Activated T-helper 9 cell treated with anti-CD3 and anti-CD28 coated beads, Interleukin-2, amount 50 U/mL, for 16 hours (primary cell): ENCODE measurements around the gene SCRT2.

Experiments used
- DNase-seq: peaks from one replicate; pipeline ENCODE4 v3.0.0-alpha.2; 2020; ENCODE audit warnings: low read depth

Gene SCRT2

DNA sequence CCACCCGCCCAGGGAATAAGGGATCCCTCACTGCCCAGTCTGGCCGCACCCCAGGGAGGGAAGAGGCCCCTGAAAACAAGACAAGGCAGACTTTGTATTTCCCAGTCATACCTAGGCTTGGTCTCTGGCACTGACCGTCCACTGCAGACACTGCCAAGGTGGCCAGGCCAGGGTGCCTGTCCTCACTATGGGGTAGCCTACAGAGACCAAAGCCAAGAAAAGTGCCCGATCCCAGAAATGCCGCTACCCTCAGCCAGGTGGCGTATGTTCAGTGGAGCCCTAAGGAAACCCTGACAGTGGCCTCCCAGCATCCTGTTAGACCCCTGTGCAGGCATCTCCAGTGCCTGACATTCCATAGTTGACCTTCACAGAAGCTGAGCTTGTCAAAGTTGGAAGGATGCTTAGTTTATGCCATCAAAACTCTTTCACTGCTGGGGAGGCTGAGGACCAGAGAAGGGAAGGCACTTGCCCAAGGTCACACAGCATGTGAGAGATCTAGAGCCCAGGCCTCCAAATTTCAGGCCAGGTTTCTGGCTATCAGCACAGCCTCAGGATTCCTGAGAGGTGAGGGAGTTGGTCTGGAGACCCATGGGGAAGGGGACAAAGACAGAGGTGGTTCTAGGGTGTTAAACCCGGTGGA, 2.5 kb downstream of the SCRT2 start:
- DNase-seq, result no peak

DNA sequence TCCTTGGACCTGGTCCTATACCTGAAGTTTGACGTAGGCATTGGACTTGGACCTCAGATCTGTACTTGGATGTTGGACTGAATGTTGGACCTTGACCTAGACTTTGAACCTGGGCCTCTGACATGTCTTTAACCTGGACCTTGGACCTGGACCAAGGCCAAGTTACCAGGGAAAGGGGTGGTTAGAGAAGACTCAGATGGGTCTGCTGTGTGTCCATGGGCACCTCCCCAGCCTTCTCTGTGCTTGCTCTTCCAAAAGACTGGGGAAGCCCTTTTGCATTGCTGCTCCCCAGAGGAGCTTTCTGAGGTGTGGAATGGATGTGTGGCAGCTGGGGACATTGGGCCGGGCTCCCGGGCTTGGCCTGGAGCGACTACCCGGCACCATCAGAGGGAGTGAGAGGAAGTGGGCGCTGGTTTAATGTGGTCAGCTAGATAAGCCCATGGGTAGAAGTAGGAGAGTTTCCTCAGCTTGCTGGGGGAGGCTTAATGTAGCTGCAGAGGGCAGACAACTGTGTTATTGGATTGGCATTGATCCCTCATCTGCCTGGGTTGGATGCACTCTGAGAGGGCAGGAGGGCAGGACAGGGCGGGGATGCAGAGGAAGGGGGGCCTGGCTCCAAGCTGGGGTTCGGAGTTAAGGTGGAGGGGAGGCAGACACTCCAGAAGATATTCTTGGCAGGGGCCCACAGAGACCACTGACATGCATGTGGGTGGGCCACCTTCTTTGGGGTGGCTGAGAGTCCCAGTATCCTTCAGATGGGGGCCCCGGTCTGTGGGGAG, 4.2 kb downstream of the SCRT2 start:
- DNase-seq, result no peak

DNA sequence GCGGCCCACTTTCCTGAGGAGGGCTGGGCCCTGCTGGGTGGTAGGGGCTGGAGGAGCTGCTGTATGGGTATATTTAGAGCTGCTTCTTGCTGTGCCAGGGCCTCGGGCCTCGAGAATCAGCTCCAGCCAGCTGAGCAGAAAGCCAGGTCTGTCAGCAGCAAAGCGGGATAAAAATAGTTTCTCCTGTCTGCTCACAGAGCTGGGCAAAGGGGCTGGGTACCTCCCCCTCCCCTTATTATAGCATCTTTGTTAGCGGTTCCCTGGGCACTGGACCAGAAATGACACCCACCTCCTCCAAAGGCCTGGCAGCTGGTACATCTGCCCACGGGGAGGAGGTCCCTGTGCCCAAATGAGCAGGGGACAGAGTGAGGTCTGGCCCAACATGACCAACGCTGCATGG, 6.0 kb downstream of the SCRT2 start:
- DNase-seq, result no peak

DNA sequence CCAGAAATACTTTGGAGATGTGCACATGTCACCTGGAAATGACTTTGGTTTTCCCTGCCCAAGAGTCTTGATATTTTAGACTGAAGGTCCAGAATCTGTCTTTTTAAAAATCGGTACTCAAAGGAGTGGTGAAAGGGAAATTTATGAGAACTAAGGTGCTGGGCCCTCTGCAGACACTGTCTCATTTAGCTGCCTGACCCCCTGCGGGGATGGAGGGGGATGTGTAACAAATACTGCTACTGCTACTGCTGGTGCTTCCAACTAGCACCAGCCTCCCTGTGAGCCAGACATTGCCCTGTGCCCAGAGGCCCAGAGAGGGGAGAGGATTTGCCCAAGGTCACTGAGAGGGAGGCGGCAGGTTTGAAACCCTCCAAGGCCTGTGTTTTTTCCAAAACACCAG, 7.0 kb downstream of the SCRT2 start:
- no peak for DNase-seq

DNA sequence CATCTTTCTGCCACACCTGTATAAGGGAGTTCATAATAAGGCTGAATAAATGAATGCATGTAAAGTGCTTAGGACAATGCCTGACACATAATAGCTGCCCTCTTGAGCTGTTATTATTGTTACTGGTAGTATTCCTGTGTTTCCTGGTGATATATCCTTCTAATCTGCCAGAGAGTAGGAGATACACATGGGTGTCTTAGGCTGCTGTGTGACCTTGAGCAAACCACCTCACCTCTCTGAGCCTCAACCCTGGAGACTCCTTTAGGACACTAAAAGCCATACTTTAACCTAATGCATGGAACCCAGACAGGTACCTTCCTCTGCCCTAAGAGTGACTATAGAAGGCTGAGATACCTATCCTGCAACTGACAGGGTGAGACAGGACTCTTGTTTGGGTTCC, 7.6 kb downstream of the SCRT2 start:
- no peak for DNase-seq

DNA sequence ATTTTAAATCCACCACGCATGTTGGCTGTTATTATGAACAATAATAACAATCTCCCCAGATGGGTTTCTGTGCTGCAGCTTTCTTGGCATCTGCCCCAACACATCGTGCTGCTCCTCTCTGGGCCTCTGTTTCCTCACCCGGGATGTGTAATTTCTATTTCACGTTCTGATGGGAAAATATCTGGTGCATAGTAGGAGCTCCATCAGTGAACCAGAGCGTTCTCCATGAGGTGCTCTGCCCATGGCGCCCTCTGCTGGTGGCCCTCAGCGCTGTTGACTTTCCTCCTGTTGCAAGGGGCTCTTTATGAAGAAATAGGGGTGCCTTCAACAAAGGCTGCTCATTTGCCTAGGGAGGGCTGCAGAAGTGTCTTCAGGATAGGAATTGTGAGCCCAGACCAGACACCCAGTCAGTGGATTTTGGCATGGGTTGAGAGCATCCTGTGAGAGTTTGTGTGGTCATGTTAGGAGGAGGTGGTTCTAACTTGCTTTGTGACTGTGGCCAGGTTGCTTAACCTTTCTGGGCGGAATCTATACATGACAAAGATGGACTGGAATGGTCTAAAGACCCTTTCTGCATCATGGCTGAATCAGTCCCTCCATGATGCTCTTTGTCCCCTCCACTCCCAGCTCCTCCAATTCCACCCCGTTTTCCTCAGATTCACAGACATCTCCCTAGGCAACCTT, 8.1 kb downstream of the SCRT2 start:
- DNase-seq, result peak; percentile 46

DNA sequence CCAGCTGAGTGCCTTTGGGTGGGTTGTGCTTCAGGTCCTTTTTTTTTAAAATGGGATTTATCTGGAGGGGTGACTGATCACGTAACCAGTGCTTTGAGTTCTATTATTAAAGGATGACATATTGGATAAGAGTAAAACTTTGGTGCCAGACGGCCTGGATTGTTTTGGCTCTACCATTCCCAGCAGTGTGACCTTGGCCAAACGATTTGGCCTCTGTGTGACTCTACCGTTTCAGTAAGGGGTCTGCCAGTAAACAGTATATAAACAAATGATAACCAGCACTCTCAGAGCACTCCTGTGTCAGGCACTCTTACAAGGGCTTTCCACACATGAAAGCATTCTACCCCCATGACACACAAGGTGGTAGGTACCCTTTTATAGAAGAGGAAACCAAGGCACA, 8.7 kb downstream of the SCRT2 start:
- DNase-seq, result no peak

DNA sequence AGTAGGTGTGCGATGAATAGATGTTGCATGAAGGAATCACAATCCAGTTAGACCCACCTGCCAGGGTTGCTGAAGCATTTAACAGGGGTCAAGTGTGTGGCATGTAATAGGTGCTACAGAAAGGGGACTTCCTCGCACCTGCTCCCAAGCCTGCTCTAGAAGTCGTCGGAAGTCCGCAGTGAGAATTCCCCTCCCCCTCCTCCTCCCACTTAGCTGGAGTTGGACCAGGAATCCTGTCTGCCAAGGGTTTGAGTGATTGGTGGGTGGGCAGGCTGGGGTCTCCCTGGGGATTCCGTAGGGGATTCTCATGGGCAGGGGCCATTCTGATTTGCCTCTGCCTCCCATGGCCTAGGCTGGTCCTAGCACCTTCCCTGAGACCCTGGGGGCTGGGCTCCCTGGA, 10.3 kb downstream of the SCRT2 start:
- no peak for DNase-seq

DNA sequence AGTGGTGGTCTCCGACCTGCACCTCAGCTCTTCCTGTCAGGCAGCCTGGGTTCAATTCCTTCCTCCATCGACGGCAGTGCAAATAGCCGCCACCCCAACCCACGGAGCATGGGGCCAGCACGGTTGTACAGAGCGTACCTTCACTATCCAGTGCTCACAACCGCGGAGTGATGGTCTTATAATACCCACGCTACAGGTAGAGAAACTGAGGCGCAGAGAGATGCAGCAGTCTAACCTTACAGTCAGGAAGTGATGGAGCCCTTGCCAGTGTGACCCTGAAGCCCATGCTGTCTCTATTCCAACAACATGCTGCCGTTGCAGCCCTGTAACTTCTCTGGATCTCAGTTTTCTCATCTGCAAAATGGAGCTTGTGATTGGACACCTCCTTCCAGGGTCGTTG, 11.0 kb downstream of the SCRT2 start:
- DNase-seq, result no peak

DNA sequence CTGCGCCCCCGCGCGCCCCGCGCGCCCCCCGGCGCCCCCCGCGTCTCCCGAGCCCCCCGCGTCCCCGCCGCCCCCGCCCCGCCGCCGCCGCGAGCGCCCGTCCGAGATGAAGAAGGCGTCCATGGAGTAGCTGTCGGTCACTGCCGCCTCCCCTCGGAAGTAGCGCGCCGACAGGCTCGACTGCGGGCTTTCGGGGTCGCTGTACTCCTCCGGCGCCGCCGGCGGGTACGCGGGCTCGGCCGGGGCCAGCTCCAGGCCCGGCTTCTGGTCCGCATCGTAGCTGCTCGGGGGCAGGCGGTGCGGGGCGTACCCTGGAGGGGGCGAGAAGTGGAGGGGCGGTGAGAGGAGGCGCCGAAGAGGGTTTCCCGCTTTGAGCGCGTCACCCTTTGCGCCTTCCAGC, 11.5 kb downstream of the SCRT2 start:
- no peak for DNase-seq

DNA sequence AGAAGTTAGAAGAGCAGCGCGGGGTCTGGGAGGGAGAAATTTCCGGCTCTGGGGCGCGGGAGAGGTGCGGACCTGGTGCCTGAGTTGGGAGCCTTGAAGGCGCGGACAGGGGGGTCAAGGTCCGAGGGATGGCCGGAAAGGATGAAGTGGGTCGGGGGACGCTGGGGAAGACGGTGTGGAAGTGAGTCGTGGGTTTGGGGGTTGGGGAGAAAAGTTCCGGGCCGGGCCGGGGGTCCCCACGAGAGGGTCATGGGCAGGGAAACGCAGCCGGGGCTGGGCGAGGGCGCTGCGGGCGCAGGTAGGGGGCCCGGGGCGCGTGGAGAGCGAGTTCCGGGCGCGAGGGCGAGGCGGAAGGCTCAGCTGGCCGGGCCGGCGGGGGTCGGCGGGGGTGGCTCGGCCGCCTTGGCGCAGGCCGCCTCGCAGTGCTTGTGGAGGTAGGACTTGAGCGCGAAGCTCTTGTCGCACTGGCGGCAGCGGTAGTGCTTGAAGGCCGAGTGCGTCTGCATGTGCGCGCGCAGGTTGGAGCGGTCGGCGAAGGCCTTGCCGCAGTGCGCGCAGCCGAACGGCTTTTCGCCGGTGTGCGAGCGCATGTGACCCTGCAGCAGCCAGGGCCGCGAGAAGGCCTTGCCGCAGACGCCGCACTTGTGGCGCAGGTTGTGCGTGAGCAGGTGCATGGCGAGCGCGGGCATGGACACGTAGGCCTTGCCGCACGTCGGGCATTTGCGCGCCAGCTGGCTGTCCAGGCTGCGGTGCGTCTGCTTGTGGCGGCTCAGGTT, 12.1 kb downstream of the SCRT2 start:
- no peak for DNase-seq

DNA sequence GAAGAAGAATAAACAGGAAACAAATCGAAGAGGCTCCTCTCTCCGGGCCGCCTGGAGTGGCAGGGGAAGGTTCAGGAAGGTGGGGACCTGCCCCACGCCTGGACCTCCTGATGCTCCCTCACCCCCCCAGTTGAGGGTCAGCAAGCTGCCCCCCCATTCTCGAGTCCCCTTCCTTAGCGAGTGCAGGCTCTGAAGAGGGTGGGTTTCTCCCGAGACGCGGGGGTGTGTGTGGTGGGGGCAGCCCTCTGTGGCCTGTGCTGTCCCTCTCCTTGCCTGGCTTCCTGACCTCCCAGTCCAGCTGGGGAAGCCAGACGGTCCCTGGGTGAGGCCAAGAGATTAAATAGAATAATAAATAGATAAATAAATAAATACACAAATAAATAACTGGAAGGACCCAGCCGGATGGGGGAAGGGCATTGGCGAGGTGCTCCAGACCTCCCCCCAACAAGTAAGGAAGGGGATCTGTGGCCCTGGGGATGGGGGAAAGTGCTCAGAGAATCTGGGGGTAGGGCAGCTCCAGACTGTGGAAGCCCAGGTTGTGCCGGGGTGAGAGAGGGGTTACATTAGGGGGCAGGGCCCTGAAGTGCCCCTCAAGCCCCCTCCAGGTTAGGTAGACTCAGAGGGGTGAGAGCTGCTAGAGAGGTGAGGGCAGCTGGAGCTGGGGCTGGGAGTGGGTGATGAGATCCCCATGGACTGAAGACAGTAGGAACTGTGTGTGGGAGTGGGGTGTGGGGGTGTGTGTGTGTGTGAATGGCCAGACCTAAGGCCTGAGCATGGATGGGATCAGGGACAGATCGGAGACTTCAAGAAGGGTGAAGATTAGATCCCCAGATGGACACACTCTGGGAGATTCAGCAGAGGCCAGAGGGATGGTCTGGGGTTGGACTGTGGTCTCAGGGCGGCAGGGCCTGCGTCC, 13.1 kb downstream of the SCRT2 start:
- no peak for DNase-seq

DNA sequence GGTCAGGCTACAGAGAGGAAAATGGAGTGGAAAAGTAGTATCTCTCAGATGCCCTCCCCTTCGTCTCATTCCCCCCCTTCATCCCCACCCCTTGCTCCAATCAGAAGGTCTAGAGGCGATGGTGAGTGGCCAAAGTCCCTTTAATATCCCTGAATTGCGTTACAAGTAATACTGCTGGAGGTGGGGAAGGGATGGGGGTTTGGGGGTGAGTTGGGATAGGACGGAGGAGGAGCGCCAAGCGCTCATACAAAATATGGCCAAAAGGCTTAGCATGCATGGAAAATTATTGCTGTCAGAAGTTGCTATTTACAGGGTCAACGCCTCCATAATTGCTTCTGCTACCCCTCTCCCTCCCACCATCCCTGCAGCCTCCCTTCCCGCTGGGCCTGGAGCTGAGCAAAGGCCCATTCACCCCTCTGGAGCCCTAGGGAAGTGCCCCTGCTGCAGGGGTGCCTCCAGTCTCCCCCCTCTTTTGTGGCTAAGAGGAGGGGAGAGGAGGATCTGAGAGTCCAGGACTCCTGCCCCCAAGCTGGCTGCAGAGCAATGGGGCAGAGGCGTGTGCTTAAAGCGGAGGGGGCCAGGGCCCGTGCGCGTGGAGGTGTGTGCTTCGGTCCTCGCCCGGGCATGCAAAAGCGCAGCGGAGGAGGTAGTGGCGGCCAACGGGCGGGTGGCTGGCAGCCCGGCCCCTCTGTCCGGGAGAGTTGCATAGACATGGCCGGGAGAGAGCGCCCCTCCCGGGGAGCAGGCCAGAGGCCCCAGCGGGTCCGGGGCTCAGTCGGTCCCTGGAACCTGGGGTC, 13.9 kb downstream of the SCRT2 start:
- no peak for DNase-seq

DNA sequence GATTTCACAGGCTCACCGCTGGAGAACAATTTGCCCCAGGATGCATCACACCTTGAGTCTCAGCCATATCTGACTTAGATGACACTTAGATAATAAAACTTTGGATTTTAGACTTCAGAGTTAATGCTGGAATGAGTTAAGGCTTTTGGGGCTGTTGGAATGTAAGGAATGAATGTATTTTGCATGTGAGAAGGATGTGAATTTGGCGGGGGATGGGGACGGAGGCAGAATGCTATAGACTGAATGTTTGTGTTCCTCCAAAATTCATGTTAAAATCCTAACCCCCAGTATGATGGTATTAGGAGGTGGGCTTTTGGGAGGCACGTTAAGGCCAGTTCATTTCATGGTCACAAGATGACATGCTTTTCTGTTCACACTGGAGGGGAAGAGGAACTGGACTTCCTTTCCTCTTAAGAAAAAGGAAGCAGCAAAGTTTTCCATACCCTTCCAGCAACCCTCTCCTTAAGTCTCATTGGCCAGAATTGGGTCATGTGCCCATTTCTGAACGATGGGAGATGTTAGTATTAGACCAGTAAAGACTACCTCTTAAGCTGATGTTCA, 16.8 kb downstream of the SCRT2 start:
- DNase-seq, result no peak

DNA sequence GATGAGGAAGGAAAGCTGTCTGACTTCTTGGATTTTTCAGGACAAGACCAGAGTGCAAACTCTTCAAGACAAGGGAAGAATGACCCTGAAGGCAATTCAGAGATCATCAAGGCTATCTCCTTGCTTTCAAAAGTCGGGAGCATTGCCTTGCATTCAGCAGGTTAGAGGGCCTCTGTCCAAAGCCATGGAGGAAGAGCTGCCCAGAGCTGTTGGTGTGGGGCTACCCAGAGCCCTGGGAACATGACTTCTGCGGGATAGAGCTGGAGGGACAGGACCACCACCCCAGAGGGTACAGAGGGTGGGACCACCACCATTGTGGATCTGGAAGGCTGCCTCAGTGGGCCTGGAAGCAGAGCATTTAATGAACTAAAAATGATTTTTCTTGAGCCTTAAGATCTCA, 17.4 kb downstream of the SCRT2 start:
- no peak for DNase-seq

DNA sequence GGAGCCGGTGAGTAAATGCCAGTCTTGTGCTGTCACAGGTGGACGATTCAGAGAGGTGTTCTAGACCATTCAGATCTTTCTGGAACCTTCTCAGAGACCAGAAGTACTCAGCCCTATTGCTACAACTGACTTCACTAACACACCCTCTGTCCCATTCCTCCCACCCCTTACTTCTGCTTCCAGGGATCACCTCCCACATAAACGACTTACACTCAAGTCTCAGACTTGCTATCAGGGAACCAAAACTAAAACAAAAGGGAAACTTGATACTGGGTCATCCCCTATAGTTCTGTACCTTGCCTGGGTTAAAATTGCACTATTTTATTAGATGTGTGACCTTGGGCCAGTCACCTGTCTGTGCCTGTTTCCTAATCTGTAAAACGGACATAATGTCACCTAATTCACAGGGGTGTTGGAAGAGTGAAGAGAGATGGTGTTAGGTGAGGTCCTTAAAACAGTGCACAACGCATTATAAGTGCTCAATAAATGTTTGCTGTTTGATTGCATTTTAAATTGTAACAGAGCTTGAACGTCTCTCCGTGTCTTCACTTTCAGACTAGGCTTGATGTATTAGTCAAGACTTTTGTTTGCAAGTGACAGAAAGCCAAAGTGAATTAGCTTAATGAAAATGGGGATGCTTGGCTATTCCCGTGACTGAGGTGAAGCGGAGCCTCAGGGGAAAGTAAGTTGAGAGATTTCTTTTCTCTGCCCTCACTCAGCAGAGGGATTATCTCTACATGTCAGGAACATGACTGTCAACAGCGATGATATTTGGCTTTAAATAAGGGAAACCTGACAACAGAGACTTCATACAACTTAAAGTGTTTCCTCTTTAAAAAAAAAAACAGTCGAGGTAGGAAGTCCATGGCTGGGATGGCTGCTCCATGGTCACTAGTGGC, 19.6 kb downstream of the SCRT2 start:
- DNase-seq, result no peak

DNA sequence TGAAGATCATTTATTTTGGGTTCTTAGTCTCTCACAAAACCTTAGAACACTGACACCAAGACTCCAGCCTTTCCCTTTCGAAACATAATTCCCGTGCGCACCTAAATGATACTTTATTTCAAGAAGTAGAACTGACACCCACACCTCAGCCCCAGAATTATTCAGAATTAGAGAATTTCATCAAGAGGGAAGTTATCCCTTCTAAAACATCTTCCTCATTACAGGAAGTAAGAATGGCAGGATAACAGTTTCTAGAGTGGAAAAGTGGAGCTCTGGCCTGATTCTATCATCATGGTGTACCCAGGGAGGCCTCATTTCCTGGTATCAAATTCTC, 21.2 kb downstream of the SCRT2 start:
- DNase-seq, result no peak

DNA sequence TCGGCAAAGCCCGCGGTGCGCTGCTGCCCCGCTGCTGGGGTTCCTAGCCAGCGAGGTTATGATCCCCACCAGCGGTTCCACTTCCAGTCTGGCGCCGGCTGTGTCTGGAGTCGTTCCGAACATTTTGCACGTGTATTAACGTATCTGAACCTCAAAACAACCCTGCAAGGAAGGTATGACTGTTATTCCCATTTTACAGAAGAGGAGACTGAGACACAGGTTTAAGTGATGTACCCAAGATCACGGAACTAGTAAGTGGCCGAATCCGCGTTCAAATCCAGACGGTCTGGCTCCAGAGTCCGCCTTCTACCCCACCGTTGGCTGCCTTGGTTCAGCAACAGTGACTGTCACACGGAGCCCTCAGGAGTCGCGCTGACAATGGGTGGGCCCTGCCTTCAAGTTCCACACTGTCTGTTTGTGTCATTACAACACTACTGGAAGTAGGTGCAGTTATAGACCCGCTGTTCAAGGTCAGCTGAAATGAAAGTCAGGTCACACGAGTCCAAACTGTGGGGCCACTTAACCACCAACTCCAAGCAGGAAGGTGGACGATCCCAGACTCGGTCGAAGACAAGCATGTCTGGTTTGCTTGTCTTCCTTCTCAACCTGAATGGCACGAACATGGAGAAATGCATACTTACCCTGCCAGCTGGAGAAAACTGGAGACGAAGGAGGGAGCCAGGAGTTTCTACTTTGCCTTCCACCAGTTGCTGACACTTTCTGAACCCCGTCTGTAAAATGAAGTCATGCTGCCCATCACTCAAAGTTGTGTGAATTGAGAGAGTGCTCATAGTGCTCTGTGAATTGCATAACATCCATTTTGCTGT, 21.8 kb downstream of the SCRT2 start:
- no peak for DNase-seq
